Panc1 (cell line): ENCODE data around the gene CFAP20. TPM values are rescaled to one million over a fixed set of nuclear protein-coding genes. Genes with fewer than 3 reads are reported as not detected.

ENCODE experiments used
- ATAC-seq: fragments of 200-7000 bp; cut with Tn5 transposase; 2 replicates; pipeline ENCODE4 v1.9.1; 2020; ENCODE audit warnings: mild to moderate bottlenecking, moderate library complexity
- BruUV-seq: library from RNA; stranded (reverse); fragments of 400-500 nt; replicated peaks from 2 replicates; lab custom pipeline; 2021; lab: Mats Ljungman, UMichigan
- CTCF ChIA-PET: fragments of 300-600 bp; sonication (Branson Sonifier 250); formaldehyde crosslinking; loops from one replicate; lab custom pipeline; 2022; ENCODE audit warnings: antibody characterized with exemption; lab: Charles Lee
- POLR2A ChIA-PET: fragments of 300-600 bp; sonication (Branson Sonifier 250); formaldehyde crosslinking; loops from one replicate; lab custom pipeline; 2022; ENCODE audit warnings: antibody characterized with exemption; lab: Charles Lee
- DNase-seq: peaks from one replicate; pipeline ENCODE4 v3.0.0-alpha.2; 2010; ENCODE audit warnings: low read depth, low spot score
- H3K27ac ChIP-seq: 2 replicates; pipeline ENCODE4 v1.5.1; 2011; ENCODE audit warnings: mild to moderate bottlenecking, low read length, inconsistent platforms
- H3K27me3 ChIP-seq: fragments of 200-500 bp; sonication (Bioruptor generic); 2 replicates; pipeline ENCODE4 v1.6.0; 2014; ENCODE audit warnings: low read length, inconsistent platforms; ENCODE audit not compliant: control insufficient read depth, insufficient read depth
- H3K36me3 ChIP-seq: fragments of 200-500 bp; sonication (Bioruptor generic); 2 replicates; pipeline ENCODE4 v1.5.1; 2014; ENCODE audit warnings: inconsistent platforms, mild to moderate bottlenecking, low read length, moderate library complexity; ENCODE audit not compliant: control insufficient read depth, insufficient read depth
- H3K4me1 ChIP-seq: 2 replicates; pipeline ENCODE4 v1.5.1; 2011; ENCODE audit warnings: inconsistent platforms, mild to moderate bottlenecking, low read length, moderate library complexity; ENCODE audit not compliant: control insufficient read depth, insufficient read depth
- H3K4me3 ChIP-seq, 2 experiments: 2 replicates each; pipeline ENCODE4 v1.5.1; 2011 to 2012; ENCODE audit warnings: low read depth in 2 of 2, low read length in 2 of 2, mild to moderate bottlenecking in 2 of 2, inconsistent platforms in 1 of 2, moderate library complexity in 1 of 2
- H3K9me3 ChIP-seq: fragments of 200-500 bp; sonication (Bioruptor generic); 2 replicates; pipeline ENCODE4 v1.5.1; 2014; ENCODE audit warnings: low read depth, mild to moderate bottlenecking, inconsistent platforms, low read length, moderate library complexity; ENCODE audit not compliant: control insufficient read depth, insufficient read depth
- POLR2AphosphoS5 ChIP-seq: IDR thresholded peaks from 2 replicates; pipeline ENCODE4 v1.6.1; 2012; ENCODE audit warnings: mild to moderate bottlenecking, low read depth, low read length, moderate library complexity
- SIN3A ChIP-seq: IDR thresholded peaks from 2 replicates; pipeline ENCODE4 v1.6.1; 2012; ENCODE audit warnings: low read depth, mild to moderate bottlenecking, low read length, moderate library complexity, borderline replicate concordance; ENCODE audit not compliant: insufficient read depth
- TCF7L2 ChIP-seq: IDR thresholded peaks from 2 replicates; pipeline ENCODE4 v1.6.1; 2011; ENCODE audit warnings: mild to moderate bottlenecking, low read depth, low read length, inconsistent platforms
- in situ Hi-C: cut with HindIII; loops from 2 replicates; pipeline ENCODE4 v1.10.0; 2016; ENCODE audit warnings: low sequenced_read_pairs, low pct_unique_long_range_greater_than_20kb
- intact Hi-C: fragments of 100-400 bp; cut with micrococcal nuclease; formaldehyde crosslinking; loops from one replicate; pipeline ENCODE4 v1.10.0; 2022; ENCODE audit not compliant: unreplicated experiment
- total RNA-seq: library from RNA; stranded (reverse); gene quantifications from one replicate; pipeline ENCODE4 v1.2.1, GENCODE V29; 2021; ENCODE audit not compliant: unreplicated experiment
- TF ChIP-seq, protein P1 (sequence below), 2 experiments: IDR thresholded peaks; 2 replicates each; pipeline ENCODE4 v1.6.1; 2011 to 2012; ENCODE audit warnings: low read depth in 2 of 2, control low read depth in 1 of 2, low read length in 1 of 2, mild to moderate bottlenecking in 1 of 2, moderate library complexity in 1 of 2; ENCODE audit not compliant: insufficient read depth in 1 of 2
- TF ChIP-seq, protein P2 (sequence below): fragments of 450-650 bp; IDR thresholded peaks from 2 replicates; pipeline ENCODE4 v1.5.1; 2017; ENCODE audit warnings: mild to moderate bottlenecking

Gene CFAP20
- total RNA-seq, 1 experiment from 2014 or later: 25.9 TPM

DNA sequence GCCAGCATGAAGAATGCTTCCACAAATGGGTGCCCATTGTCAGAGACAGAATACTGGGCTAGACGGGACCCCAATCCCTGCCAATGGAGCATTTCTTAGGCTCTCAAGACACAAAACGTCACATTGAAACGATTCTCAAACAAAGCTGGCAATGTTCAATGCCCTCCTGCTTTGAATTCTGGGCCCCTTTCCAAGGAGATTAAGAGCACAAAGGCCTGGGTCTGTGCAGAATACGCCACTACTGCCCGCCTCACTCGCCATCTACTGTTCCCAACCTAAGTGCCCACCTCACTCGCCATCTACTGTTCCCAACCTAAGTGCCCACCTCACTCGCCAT, 9.7 kb downstream of the CFAP20 start:
- CTCF ChIA-PET: no interaction called here

DNA sequence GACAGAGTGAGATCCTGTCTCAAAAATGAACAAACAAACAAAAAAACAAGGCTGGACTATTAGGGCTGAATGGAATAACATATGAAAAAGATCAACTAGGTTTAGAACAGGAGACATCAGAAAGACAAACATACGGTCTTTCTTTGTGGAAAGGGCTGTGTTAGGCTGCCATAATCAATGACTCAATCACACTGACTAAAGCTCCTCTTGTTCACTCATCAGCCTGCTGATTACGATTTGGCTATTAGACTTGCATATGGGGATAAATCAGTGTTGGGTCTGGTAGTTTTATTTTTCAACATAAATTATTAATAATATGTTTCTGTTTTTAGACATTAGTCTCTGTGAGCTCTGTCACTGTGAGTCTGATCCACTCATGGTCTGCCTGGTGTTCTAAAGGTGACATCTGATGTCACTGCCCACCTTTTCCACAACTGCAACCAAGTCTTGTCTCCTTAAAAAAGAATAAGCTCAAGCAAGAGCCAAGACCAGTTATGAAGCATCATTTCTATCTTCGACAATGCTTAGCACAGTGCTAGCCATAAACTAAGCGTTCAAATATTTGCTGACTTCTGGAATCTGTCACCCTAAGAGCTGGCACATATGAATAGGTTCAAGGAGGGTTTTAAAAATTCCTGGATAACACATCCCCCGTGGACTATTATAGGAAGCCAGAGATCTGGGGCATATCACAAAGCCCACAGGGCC, 10.2 kb downstream of the CFAP20 start:
- intact Hi-C loops: no loop called here
- BruUV-seq: no TSS peak
- no peak overlapping the region for H3K27ac ChIP-seq
- ATAC-seq: no peak
- ChIA-PET CTCF (no interaction called here), POLR2A (interaction anchor here (0.6 kb wide), 1 partner anchor 18 kb away, joined by 3 read pairs; no protein-coding TSS in a partner anchor)
- no peak overlapping the region for H3K4me3 ChIP-seq
- H3K36me3 ChIP-seq: no peaks in the 10 kb centered on the region; the same call in 1 of the 2 replicates
- H3K27me3 ChIP-seq: no peaks in the 10 kb centered on the region
- TF ChIP-seq TCF7L2 (no peak), POLR2AphosphoS5 (no peak), SIN3A (no peak)
- TF ChIP-seq, protein P1, sequence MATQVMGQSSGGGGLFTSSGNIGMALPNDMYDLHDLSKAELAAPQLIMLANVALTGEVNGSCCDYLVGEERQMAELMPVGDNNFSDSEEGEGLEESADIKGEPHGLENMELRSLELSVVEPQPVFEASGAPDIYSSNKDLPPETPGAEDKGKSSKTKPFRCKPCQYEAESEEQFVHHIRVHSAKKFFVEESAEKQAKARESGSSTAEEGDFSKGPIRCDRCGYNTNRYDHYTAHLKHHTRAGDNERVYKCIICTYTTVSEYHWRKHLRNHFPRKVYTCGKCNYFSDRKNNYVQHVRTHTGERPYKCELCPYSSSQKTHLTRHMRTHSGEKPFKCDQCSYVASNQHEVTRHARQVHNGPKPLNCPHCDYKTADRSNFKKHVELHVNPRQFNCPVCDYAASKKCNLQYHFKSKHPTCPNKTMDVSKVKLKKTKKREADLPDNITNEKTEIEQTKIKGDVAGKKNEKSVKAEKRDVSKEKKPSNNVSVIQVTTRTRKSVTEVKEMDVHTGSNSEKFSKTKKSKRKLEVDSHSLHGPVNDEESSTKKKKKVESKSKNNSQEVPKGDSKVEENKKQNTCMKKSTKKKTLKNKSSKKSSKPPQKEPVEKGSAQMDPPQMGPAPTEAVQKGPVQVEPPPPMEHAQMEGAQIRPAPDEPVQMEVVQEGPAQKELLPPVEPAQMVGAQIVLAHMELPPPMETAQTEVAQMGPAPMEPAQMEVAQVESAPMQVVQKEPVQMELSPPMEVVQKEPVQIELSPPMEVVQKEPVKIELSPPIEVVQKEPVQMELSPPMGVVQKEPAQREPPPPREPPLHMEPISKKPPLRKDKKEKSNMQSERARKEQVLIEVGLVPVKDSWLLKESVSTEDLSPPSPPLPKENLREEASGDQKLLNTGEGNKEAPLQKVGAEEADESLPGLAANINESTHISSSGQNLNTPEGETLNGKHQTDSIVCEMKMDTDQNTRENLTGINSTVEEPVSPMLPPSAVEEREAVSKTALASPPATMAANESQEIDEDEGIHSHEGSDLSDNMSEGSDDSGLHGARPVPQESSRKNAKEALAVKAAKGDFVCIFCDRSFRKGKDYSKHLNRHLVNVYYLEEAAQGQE (IDR thresholded peaks at IDR 0.05; ENCODE audit: insufficient read depth in 1 of 2, low read depth in 2 of 2, low read length in 1 of 2): no peak
- TF ChIP-seq, protein P2, sequence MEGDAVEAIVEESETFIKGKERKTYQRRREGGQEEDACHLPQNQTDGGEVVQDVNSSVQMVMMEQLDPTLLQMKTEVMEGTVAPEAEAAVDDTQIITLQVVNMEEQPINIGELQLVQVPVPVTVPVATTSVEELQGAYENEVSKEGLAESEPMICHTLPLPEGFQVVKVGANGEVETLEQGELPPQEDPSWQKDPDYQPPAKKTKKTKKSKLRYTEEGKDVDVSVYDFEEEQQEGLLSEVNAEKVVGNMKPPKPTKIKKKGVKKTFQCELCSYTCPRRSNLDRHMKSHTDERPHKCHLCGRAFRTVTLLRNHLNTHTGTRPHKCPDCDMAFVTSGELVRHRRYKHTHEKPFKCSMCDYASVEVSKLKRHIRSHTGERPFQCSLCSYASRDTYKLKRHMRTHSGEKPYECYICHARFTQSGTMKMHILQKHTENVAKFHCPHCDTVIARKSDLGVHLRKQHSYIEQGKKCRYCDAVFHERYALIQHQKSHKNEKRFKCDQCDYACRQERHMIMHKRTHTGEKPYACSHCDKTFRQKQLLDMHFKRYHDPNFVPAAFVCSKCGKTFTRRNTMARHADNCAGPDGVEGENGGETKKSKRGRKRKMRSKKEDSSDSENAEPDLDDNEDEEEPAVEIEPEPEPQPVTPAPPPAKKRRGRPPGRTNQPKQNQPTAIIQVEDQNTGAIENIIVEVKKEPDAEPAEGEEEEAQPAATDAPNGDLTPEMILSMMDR: no peak
- in situ Hi-C loops: loop anchor here (25.0 kb wide), 1 partner anchor 107 kb away; the partner anchor contains the start of genes USB1 and ZNF319
- H3K4me1 ChIP-seq: no peaks in the 10 kb centered on the region
- no peaks in the 10 kb centered on the region for H3K9me3 ChIP-seq
- DNase-seq: no peak

More for the DNA sequence above, 9.7 kb downstream of the CFAP20 start:
- intact Hi-C loops: no loop called here
- no peak for ATAC-seq
- H3K4me1 ChIP-seq: no peaks in the 10 kb centered on the region
- in situ Hi-C loops: loop anchor here (25.0 kb wide), 1 partner anchor 107 kb away; the partner anchor contains the start of genes USB1 and ZNF319
- H3K4me3 ChIP-seq: no peak overlapping the region
- no peaks in the 10 kb centered on the region for H3K27me3 ChIP-seq
- TF ChIP-seq TCF7L2 (no peak), POLR2AphosphoS5 (no peak), SIN3A (no peak)
- TF ChIP-seq, protein P2: no peak
- POLR2A ChIA-PET: interaction anchor here (0.6 kb wide), 1 partner anchor 18 kb away, joined by 3 read pairs; no protein-coding TSS in a partner anchor
- DNase-seq: no peak
- no peaks in the 10 kb centered on the region; the same call in 1 of the 2 replicates for H3K36me3 ChIP-seq
- no peaks in the 10 kb centered on the region for H3K9me3 ChIP-seq
- BruUV-seq: no TSS peak
- H3K27ac ChIP-seq: no peak overlapping the region
